ENCODE data around the gene BAD. TPM values are rescaled to one million over a fixed set of nuclear protein-coding genes. Genes with fewer than 3 reads are reported as not detected.
A peak's percentile ranks its signal among the peaks of the same experiment; 100 is the strongest.

The BAD gene
- total and polyA plus RNA-seq, 2 of the 13 experiments (the other 11 are each of a cell fraction or from before 2014, with no cell fraction given) = 17.9 to 28.5 TPM

DNA sequence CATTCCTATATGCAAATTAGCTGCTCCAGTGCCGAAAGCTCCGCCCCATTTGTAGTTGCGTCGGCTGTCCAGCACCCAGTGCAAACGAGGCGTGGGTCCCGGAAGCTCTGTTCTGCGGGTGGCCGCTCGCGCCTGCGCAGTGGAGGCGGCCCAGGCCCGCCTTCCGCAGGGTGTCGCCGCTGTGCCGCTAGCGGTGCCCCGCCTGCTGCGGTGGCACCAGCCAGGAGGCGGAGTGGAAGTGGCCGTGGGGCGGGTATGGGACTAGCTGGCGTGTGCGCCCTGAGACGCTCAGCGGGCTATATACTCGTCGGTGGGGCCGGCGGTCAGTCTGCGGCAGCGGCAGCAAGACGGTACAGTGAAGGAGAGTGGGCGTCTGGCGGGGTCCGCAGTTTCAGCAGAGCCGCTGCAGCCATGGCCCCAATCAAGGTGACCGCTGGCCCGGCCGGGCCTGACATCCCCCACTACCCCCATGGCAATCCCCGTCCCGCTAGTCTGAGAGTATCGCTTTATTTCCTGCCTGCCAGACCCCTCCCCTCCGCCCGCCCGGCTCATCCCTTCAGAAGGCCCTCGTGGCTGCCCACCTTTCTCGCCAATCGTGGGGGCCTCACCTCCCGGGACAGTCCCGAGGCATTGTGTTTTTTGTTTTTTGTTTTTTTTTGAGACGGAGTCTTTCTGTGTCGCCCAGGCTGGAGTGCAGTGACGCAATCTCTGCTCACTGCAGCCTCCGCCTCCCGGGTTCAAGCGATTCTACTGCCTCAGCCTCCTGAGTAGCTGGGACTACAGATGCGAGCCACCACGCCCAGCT lies 33.7 kb upstream of the BAD start, which contains the start of gene PRDX5 (continued):
- 0 out of 2 replicates have a peak, but pooled peaks have one; percentile 63 for TF ChIP-seq CHCHD3 (CRISPR knock-in tag; IDR thresholded peaks at IDR 0.05)
- TF ChIP-seq ZNF570 (CRISPR knock-in tag; IDR thresholded peaks at IDR 0.05; ENCODE audit: borderline replicate concordance) = 0 out of 2 replicates have a peak, but pooled peaks have one; percentile 38
- TF ChIP-seq, protein P1, sequence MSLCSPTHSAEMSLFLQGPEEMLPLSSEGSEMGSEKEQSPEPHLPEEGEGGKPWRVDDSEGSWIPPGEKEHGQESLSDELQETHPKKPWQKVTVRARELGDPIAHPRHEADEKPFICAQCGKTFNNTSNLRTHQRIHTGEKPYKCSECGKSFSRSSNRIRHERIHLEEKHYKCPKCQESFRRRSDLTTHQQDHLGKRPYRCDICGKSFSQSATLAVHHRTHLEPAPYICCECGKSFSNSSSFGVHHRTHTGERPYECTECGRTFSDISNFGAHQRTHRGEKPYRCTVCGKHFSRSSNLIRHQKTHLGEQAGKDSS (CRISPR knock-in tag; IDR thresholded peaks at IDR 0.05; ENCODE audit: borderline replicate concordance, low read depth) = peak; percentile 82; the same call in 1 of the 2 replicates
- TF ChIP-seq ZNF777 (CRISPR knock-in tag; IDR thresholded peaks at IDR 0.05) = 0 out of 2 replicates have a peak, but pooled peaks have one; percentile 27
- TF ChIP-seq PAX8 (CRISPR knock-in tag; IDR thresholded peaks at IDR 0.05; ENCODE audit: borderline replicate concordance) = peak; percentile 94
- peak; percentile 24; the same call in 1 of the 2 replicates for TF ChIP-seq BHLHE40 (IDR thresholded peaks at IDR 0.05; ENCODE audit: low read length)
- 0 out of 2 replicates have a peak, but pooled peaks have one; percentile 2 for TF ChIP-seq SP4 (CRISPR knock-in tag; IDR thresholded peaks at IDR 0.05)
- no peak; the same call in 1 of the 2 replicates for TF ChIP-seq THAP11 (CRISPR knock-in tag; IDR thresholded peaks at IDR 0.05)
- no peak for TF ChIP-seq HNF4A (CRISPR knock-in tag; IDR thresholded peaks at IDR 0.05)
- no peak for TF ChIP-seq HNRNPUL1 (IDR thresholded peaks at IDR 0.05; ENCODE audit: low read depth, low read length)
- TF ChIP-seq MLLT10 (CRISPR knock-in tag; IDR thresholded peaks at IDR 0.05) = no peak
- TF ChIP-seq, protein P2, sequence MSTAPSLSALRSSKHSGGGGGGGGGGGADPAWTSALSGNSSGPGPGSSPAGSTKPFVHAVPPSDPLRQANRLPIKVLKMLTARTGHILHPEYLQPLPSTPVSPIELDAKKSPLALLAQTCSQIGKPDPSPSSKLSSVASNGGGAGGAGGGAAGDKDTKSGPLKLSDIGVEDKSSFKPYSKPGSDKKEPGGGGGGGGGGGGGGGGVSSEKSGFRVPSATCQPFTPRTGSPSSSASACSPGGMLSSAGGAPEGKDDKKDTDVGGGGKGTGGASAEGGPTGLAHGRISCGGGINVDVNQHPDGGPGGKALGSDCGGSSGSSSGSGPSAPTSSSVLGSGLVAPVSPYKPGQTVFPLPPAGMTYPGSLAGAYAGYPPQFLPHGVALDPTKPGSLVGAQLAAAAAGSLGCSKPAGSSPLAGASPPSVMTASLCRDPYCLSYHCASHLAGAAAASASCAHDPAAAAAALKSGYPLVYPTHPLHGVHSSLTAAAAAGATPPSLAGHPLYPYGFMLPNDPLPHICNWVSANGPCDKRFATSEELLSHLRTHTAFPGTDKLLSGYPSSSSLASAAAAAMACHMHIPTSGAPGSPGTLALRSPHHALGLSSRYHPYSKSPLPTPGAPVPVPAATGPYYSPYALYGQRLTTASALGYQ (CRISPR knock-in tag; IDR thresholded peaks at IDR 0.05) = 0 out of 2 replicates have a peak, but pooled peaks have one; percentile 43
- no peak for TF ChIP-seq PRPF4 (IDR thresholded peaks at IDR 0.05; ENCODE audit: low read depth, low read length, poor library complexity, severe bottlenecking)
- TF ChIP-seq, protein P3, sequence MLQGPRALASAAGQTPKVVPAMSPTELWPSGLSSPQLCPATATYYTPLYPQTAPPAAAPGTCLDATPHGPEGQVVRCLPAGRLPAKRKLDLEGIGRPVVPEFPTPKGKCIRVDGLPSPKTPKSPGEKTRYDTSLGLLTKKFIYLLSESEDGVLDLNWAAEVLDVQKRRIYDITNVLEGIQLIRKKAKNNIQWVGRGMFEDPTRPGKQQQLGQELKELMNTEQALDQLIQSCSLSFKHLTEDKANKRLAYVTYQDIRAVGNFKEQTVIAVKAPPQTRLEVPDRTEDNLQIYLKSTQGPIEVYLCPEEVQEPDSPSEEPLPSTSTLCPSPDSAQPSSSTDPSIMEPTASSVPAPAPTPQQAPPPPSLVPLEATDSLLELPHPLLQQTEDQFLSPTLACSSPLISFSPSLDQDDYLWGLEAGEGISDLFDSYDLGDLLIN (CRISPR knock-in tag; IDR thresholded peaks at IDR 0.05; ENCODE audit: borderline replicate concordance) = 0 out of 2 replicates have a peak, but pooled peaks have one; percentile 88
- TF ChIP-seq KDM3A (CRISPR knock-in tag; IDR thresholded peaks at IDR 0.05; ENCODE audit: low read depth) = peak; percentile 74; the same call in 1 of the 2 replicates
- peak; percentile 86 for TF ChIP-seq RBFOX2 (IDR thresholded peaks at IDR 0.05; ENCODE audit: low read depth, low read length)
- TF ChIP-seq, protein P4, sequence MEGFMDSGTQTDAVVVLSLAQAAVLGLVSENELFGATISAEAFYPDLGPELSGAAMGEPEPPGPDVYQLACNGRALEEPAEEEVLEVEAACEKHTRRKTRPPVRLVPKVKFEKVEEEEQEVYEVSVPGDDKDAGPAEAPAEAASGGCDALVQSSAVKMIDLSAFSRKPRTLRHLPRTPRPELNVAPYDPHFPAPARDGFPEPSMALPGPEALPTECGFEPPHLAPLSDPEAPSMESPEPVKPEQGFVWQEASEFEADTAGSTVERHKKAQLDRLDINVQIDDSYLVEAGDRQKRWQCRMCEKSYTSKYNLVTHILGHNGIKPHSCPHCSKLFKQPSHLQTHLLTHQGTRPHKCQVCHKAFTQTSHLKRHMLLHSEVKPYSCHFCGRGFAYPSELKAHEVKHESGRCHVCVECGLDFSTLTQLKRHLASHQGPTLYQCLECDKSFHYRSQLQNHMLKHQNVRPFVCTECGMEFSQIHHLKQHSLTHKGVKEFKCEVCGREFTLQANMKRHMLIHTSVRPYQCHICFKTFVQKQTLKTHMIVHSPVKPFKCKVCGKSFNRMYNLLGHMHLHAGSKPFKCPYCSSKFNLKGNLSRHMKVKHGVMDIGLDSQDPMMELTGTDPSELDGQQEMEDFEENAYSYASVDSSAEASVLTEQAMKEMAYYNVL (CRISPR knock-in tag; IDR thresholded peaks at IDR 0.05; ENCODE audit: borderline replicate concordance) = 0 out of 2 replicates have a peak, but pooled peaks have one; percentile 35
- TF ChIP-seq, protein P5, sequence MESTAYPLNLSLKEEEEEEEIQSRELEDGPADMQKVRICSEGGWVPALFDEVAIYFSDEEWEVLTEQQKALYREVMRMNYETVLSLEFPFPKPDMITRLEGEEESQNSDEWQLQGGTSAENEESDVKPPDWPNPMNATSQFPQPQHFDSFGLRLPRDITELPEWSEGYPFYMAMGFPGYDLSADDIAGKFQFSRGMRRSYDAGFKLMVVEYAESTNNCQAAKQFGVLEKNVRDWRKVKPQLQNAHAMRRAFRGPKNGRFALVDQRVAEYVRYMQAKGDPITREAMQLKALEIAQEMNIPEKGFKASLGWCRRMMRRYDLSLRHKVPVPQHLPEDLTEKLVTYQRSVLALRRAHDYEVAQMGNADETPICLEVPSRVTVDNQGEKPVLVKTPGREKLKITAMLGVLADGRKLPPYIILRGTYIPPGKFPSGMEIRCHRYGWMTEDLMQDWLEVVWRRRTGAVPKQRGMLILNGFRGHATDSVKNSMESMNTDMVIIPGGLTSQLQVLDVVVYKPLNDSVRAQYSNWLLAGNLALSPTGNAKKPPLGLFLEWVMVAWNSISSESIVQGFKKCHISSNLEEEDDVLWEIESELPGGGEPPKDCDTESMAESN (CRISPR knock-in tag; conservative IDR thresholded peaks at IDR 0.05) = peak; percentile 82
- TF ChIP-seq MEF2D (CRISPR knock-in tag; IDR thresholded peaks at IDR 0.05) = no peak
- TF ChIP-seq, protein P6, sequence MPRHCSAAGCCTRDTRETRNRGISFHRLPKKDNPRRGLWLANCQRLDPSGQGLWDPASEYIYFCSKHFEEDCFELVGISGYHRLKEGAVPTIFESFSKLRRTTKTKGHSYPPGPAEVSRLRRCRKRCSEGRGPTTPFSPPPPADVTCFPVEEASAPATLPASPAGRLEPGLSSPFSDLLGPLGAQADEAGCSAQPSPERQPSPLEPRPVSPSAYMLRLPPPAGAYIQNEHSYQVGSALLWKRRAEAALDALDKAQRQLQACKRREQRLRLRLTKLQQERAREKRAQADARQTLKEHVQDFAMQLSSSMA (CRISPR knock-in tag; IDR thresholded peaks at IDR 0.05) = no peak
